Neural progenitor cell (in vitro differentiated cells): Measurements from ENCODE around the gene C1orf21.

Experiments used
- CTCF ChIP-seq: fragments of 200-600 bp; sonication (generic); IDR thresholded peaks from 2 replicates; pipeline ENCODE4 v1.5.1; 2017; ENCODE audit warnings: antibody characterized with exemption, mild to moderate bottlenecking
- EZH2 ChIP-seq: fragments of 200-600 bp; sonication (generic); IDR thresholded peaks from 2 replicates; pipeline ENCODE4 v1.6.1; 2017; ENCODE audit warnings: antibody characterized with exemption, mild to moderate bottlenecking, moderate library complexity
- EZH2phosphoT487 ChIP-seq: fragments of 200-600 bp; sonication (generic); IDR thresholded peaks from 2 replicates; pipeline ENCODE4 v1.6.1; 2017; ENCODE audit warnings: antibody characterized with exemption

DNA sequence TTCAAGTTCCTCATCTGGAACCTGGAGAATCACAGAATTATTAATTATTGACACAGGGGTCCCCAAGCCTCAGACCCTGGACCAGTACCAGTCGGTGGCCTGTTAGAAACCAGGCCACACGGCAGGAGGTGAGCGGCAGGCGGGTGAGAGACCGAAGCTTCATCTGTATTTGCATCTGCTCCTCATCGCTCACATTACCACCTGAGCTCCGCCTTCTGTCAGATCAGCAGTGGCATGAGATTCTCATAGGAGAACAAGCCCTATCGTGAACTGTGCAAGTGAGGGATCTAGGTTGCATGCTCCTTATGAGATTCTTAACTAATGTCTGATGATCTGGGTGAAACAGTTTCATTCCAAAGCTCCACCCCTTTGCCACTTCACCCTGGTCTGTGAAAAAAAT is 125.9 kb downstream of the C1orf21 start:
- TF ChIP-seq EZH2, result no peak
- TF ChIP-seq CTCF, result no peak
- TF ChIP-seq EZH2phosphoT487, result no peak
